Lung (tissue), 12 donors: ENCODE measurements around the gene MUC6. TPM values are rescaled to one million over a fixed set of nuclear protein-coding genes. Genes with fewer than 3 reads are reported as not detected.

Experiments used
- ATAC-seq: fragments of 200-7000 bp; cut with Tn5 transposase; one replicate; pipeline ENCODE4 v1.9.1; 2020; ENCODE audit warnings: moderate number of reproducible peaks; ENCODE audit not compliant: insufficient read depth, low FRiP score
- DNase-seq, 3 donors: peaks; one replicate each; pipeline ENCODE4 v3.0.0-alpha.2; 2013 to 2017
- H3K27ac ChIP-seq, 2 donors: one replicate each; pipeline ENCODE4 v1.5.1; 2013; ENCODE audit warnings: mild to moderate bottlenecking in 2 of 2, moderate library complexity in 2 of 2, control low read depth in 1 of 2, inconsistent platforms in 1 of 2, low read depth in 1 of 2, low read length in 1 of 2
- H3K27me3 ChIP-seq, 3 donors: one replicate each; pipeline ENCODE4 v1.5.1; 2013; ENCODE audit warnings: low read length in 2 of 3; ENCODE audit not compliant: control insufficient read depth in 3 of 3, insufficient read depth in 3 of 3
- H3K36me3 ChIP-seq, 4 donors: one replicate each; pipeline ENCODE4 v1.5.1; 2013; ENCODE audit warnings: low read length in 4 of 4, mild to moderate bottlenecking in 1 of 4, moderate library complexity in 1 of 4; ENCODE audit not compliant: control insufficient read depth in 4 of 4, insufficient read depth in 4 of 4
- H3K4me1 ChIP-seq, 5 donors: one replicate each; pipeline ENCODE4 v1.5.1; 2013; ENCODE audit warnings: low read length in 5 of 5, mild to moderate bottlenecking in 2 of 5, moderate library complexity in 1 of 5; ENCODE audit not compliant: control insufficient read depth in 5 of 5, insufficient read depth in 5 of 5
- H3K4me3 ChIP-seq: one replicate; pipeline ENCODE4 v1.5.1; 2013; ENCODE audit warnings: mild to moderate bottlenecking, control low read depth, moderate library complexity
- H3K9ac ChIP-seq, 2 donors: one replicate each; pipeline ENCODE4 v1.5.1; 2013; ENCODE audit warnings: low read length in 2 of 2, control low read depth in 1 of 2; ENCODE audit not compliant: insufficient read depth in 1 of 2
- H3K9me3 ChIP-seq, 4 donors: one replicate each; pipeline ENCODE4 v1.5.1; 2013; ENCODE audit warnings: low read length in 3 of 4, mild to moderate bottlenecking in 1 of 4, moderate library complexity in 1 of 4; ENCODE audit not compliant: control insufficient read depth in 4 of 4, insufficient read depth in 3 of 4
- CTCF ChIP-seq: IDR thresholded peaks from 2 replicates; pipeline ENCODE4 v1.5.1; 2012; ENCODE audit warnings: mild to moderate bottlenecking; ENCODE audit errors: control extremely low read depth, extremely low read depth
- WGBS, 2 donors: extraction: QIAGEN DNeasy Blood & Tissue Kit; methylation state at CpG; one replicate each; pipeline ENCODE4 v1.1.7; 2013; 5-methylcytosine and 5-hydroxymethylcytosine counted together
- polyA plus RNA-seq, 2 donors: library from polyadenylated mRNA; stranded (reverse); fragments of 200-250 nt; gene quantifications; one replicate each; pipeline ENCODE4 v1.2.1, GENCODE V29; 2013
- total RNA-seq, 2 donors: library from RNA; depleted of rRNA in 1 of 2; stranded (reverse); fragments of >200 nt in 1 of 2; gene quantifications; one replicate each; pipeline ENCODE4 v1.2.1, GENCODE V29; 2014 to 2021
- donor health status: control.
- donor health status: control.
- donor health status: Bipolar disorder and iron deficiency.
- donor health status: healthy.
- donor health status: DM: yes; HTN: yes; CAD: no.

MUC6 gene
- total and polyA plus RNA-seq, 4 donors: 0.01 to 0.92 (median 0.06) TPM; not detected in 1

GRCh38 chr11:1050581-1051355 is 14.2 kb upstream of the MUC6 start:
- peak; percentile 92 for TF ChIP-seq CTCF
- no peaks in the 10 kb centered on the region for H3K36me3 ChIP-seq
- no peak overlapping the region for H3K27ac ChIP-seq
- WGBS, 2 donors: 48 to 55% methylated on average over 33 to 39 of the region's 39 CpGs
- H3K9ac ChIP-seq: no peak overlapping the region
- peak; percentile 90 for ATAC-seq
- H3K27me3 ChIP-seq: no peaks in the 10 kb centered on the region
- DNase-seq: peak; percentile 55 to 70 (median 69)
- no peaks in the 10 kb centered on the region for H3K9me3 ChIP-seq
- no peak overlapping the region for H3K4me3 ChIP-seq
- H3K4me1 ChIP-seq: peaks cover 0 to 12% (median 0%) of the 10 kb centered on the region in 5 donors

- Histone ChIP-seq H3K27ac (no peak overlapping the region), H3K9ac (no peak overlapping the region), H3K4me3 (no peak overlapping the region), H3K36me3 (no peaks in the 10 kb centered on the region), H3K27me3 (no peaks in the 10 kb centered on the region), H3K4me1 (peaks cover 0 to 11% (median 0%) of the 10 kb centered on the region in 5 donors), H3K9me3 (no peaks in the 10 kb centered on the region)
- 79 to 84% methylated on average over 17 to 18 of the region's 18 CpGs for WGBS, 2 donors
- no peak for TF ChIP-seq CTCF
- ATAC-seq: no peak
- no peak for DNase-seq
These were observed 13.5 kb upstream of the MUC6 start for GRCh38 chr11:1049911-1050580.

- Histone ChIP-seq H3K27me3 (no peaks in the 10 kb centered on the region), H3K4me1 (peaks cover 0 to 5% (median 0%) of the 10 kb centered on the region in 5 donors), H3K27ac (no peak overlapping the region), H3K36me3 (no peaks in the 10 kb centered on the region), H3K4me3 (no peak overlapping the region), H3K9ac (no peak overlapping the region), H3K9me3 (no peaks in the 10 kb centered on the region)
- TF ChIP-seq CTCF: no peak
- ATAC-seq (no peak), DNase-seq (peak in 1 of 3 donors; percentile 31)
- 46 to 50% methylated on average over 13 of the region's 13 CpGs for WGBS, 2 donors
These were observed 12.9 kb upstream of the MUC6 start for GRCh38 chr11:1049431-1049891.
